NCI-H2227 treated with DMSO at 0.1 percent for 48 hours (cell line): ENCODE results near the gene AP5S1.

Source experiments
- DNase-seq: peaks from one replicate; lab custom pipeline; 2025; lab: John Stamatoyannopoulos, UW

The AP5S1 gene

GRCh38 chr20:3846378-3846739 lies 26.0 kb downstream of the AP5S1 start:
- DNase-seq = no peak

DNA sequence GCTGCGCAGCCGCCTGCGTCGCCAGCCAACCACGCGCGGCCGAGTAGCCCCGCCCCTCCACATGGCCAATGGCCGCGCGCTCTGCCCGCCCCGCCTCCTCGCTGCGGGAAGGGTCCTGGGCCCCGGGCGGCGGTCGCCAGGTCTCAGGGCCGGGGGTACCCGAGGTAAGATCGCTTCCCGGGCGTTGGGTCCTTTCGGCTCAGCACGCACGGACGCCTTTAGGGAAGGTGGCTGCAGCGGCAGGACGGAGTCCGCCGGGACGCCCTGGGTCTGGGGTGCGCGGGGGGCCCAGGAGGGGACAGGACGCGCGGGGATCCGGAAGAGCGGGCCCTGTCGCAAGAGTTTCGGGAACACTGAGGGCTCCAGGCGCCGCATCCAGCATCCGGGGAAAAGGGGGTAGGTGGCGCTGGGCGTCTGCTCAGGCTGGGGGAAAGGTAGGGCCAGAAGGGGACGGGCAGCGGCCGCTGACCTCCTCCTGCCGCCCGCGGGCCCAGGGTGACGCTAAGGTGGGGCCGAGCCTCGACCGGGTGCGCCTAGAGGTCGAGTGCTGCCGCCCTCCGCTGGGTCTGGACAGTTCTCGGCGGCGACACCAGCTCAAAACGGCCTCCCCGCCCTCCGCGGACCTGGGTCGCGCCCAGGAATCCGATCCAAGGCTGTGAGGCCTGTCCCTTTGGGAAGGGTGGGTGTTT lies 26.5 kb downstream of the AP5S1 start, which contains the start of gene MAVS:
MAVS (plus strand) TSS at position 95 of the 689 bp plus-strand sequence. CDS start 7,791 bp downstream, outside the sequence.
- peak; percentile 84 for DNase-seq

- no peak for DNase-seq
Measured at GRCh38 chr20:3847429-3847940, 27.1 kb downstream of the AP5S1 start.

GRCh38 chr20:3848565-3848964 lies 28.2 kb downstream of the AP5S1 start:
- DNase-seq = no peak

- DNase-seq = no peak
Measured at GRCh38 chr20:3854462-3854871, 34.1 kb downstream of the AP5S1 start.

GRCh38 chr20:3857405-3857804 lies 37.1 kb downstream of the AP5S1 start:
- no peak for DNase-seq

DNA sequence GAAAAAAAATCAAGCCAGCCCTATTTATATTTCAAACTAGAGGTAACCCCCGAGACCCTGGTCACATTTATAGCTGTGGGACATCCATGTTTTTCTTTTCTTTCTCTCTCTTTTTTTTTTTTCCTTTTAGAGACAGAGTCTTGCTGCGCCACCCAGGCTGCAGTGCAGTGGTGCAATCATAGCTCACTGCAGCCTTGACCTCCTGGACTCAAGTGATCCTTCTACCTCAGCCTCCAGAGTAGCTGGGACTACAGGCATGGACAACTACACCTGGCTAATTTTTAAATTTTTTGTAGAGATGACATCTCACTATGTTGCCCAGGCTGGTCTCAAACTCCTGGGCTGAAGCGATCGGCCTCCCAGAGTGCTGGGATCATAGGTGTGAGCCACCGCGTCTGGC lies 38.3 kb downstream of the AP5S1 start:
- no peak for DNase-seq

DNA sequence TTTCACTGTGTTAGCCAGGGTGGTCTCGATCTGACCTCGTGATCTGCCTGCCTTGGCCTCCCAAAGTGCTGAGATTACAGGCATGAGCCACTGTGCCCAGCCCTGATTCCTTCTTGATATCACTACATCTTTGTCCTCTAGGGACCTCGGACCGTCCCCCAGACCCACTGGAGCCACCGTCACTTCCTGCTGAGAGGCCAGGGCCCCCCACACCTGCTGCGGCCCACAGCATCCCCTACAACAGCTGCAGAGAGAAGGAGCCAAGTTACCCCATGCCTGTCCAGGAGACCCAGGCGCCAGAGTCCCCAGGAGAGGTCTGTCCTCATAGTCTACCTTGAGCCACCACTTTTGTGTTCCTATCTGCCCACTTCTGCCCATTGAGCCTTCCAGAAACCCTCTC lies 40.8 kb downstream of the AP5S1 start:
- no peak for DNase-seq

DNA sequence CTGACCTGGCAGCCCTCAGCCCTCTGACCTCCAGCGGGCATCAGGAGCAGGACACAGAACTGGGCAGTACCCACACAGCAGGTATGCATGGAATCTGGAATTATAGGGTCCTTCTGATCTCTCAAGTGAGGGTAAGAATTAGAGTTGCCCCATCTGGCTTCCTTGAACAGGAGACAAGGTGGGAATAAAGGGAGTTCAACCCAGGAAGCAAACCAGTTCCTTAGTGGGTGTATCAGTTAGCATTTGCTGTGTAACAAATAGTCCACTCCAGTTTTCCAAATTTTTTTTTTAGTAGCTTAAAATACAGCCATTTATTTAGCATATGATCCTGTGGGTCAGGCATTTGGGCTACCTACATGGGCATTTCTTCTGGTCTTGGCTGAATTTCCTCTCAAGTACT lies 42.0 kb downstream of the AP5S1 start:
- DNase-seq = no peak

DNA sequence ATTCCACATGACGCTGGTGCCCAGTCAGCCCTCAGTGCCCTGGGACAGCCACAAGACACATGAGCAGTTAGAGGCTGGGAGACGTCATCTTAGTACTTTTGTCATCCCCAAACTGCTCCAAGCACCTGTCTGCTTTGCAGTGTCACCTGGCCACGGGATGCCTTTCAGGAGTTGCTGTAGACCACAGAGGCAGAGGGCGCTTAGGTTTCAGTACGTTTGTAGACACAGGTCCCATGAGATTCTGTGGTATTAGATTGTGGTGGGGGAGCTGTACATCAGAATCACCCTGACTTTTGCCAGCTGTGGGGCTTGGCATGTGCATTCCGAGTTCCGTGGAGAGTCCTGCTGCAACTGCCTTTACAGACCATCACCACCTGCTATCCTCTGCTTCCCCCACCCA lies 43.0 kb downstream of the AP5S1 start:
- no peak for DNase-seq

- DNase-seq = no peak
Measured at GRCh38 chr20:3864518-3864917, 44.2 kb downstream of the AP5S1 start.

GRCh38 chr20:3865152-3865886 lies 45.0 kb downstream of the AP5S1 start:
- no peak for DNase-seq

GRCh38 chr20:3865887-3866407 lies 45.6 kb downstream of the AP5S1 start:
- no peak for DNase-seq

DNA sequence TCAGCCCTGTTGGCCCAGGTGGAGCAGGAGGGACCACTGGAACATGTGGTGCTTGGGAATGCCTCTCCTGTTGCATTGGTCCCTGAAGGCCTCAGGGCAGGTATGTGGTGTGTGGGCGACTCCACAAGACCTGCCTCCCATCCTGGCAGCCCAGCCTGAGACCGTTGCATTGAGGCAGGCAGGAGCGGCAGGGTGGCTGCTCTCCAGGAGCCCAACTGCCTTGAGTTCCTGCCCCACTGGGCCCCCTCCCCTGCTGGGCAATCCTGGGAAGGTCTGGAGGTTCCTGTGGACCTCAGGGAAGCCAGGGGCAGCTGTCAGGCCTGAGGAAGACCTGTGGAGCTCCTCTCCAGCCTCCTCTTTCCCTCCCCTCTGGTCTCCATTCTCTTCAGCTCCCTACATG lies 46.1 kb downstream of the AP5S1 start:
- DNase-seq = no peak

DNA sequence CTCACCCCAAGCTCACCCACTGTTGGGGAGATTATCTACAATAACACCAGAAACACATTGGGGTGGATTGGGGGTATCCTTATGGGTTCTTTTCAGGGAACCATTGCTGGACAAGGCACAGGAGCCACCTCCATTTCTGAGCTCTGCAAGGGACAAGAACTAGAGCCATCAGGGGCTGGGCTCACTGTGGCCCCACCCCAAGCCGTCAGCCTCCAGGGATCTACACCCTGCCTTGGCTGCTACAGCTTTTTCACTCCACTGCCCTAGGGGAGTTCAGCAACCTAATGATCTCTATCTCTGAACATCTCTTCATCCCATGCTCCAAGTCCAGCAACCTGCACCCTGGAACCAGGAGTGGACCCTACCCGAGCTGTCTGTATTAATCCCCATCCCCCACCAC lies 47.5 kb downstream of the AP5S1 start:
- no peak for DNase-seq

DNA sequence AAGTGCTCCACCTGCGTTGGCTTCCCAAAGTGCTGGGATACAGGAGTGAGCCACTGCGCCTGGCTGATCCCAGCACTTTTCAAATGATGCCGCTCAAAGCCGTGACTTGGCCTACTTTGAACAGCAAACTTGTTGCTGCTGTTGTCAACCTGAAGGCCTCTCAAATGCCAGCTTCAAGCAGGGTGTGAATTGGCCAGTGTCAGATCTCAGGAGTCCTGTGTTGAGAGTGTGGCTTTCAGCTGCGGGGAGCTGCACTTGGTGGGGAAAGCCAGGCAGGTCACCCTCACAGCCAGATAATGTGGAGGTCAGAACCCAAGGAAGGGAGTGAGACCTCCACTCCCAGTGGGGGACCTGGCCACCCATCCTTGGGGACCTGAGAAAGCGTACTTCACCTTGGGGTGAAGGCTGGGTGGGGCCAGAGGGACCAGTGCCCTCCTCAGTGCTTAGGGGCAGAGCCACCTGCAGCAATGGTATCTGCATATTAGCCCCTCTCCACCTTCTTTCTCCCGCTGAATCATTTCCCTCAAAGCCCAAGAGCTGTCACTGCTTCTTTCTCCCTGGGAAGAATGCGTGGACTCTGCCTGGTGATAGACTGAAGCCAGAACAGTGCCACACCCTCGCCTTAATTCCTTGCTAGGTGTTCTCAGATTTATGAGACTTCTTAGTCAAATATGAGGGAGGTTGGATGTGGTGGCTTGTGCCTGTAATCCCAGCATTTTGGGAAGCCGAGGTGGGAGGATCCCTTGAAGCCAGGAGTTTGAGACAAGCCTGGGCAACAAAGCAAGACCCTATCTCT lies 49.7 kb downstream of the AP5S1 start:
- no peak for DNase-seq

GRCh38 chr20:3871550-3872265 lies 51.4 kb downstream of the AP5S1 start:
- DNase-seq = no peak

- no peak for DNase-seq
Measured at GRCh38 chr20:3873507-3873906, 53.2 kb downstream of the AP5S1 start.

- no peak for DNase-seq
Measured at GRCh38 chr20:3874194-3874844, 54.0 kb downstream of the AP5S1 start.

- peak; percentile 94 for DNase-seq
Measured at GRCh38 chr20:3875378-3875974, 55.1 kb downstream of the AP5S1 start.

- peak; percentile 94 for DNase-seq
Measured at GRCh38 chr20:3876000-3876399, 55.7 kb downstream of the AP5S1 start.
